GM12878 (cell line): Measurements from ENCODE around the gene SLC35C1. TPM values are rescaled to one million over a fixed set of nuclear protein-coding genes. Genes with fewer than 3 reads are reported as not detected.

ENCODE experiments used
- ATF7 ChIP-seq: fragments of 450-650 bp; IDR thresholded peaks from 2 replicates; pipeline ENCODE4 v1.6.1; 2016; ENCODE audit warnings: low read depth, mild to moderate bottlenecking
- BHLHE40 ChIP-seq, 2 experiments: fragments of 450-650 bp in 1 of 2; IDR thresholded peaks; 2 replicates each; pipeline ENCODE4 v1.6.1; 2011 to 2017; ENCODE audit warnings: low read depth in 2 of 2, borderline replicate concordance in 1 of 2, improper control_type of control experiment in 1 of 2, low read length in 1 of 2, mild to moderate bottlenecking in 1 of 2
- CEBPZ ChIP-seq: fragments of 150-350 bp; IDR thresholded peaks from 2 replicates; pipeline ENCODE4 v1.6.1; 2016; ENCODE audit warnings: low read depth, low read length
- CHD1 ChIP-seq: IDR thresholded peaks from 2 replicates; pipeline ENCODE4 v1.6.1; 2012; ENCODE audit warnings: low read depth, low read length, improper control_type of control experiment
- ELK1 ChIP-seq: IDR thresholded peaks from 2 replicates; pipeline ENCODE4 v1.6.1; 2012; ENCODE audit warnings: low read depth, low read length, improper control_type of control experiment
- NFXL1 ChIP-seq: fragments of 450-650 bp; IDR thresholded peaks from 2 replicates; pipeline ENCODE4 v1.6.1; 2017; ENCODE audit warnings: antibody characterized with exemption, mild to moderate bottlenecking, borderline replicate concordance
- RFX5 ChIP-seq: IDR thresholded peaks from 2 replicates; pipeline ENCODE4 v1.6.1; 2011; ENCODE audit warnings: low read depth, low read length, improper control_type of control experiment
- SMAD1 ChIP-seq: fragments of 450-650 bp; IDR thresholded peaks from 2 replicates; pipeline ENCODE4 v1.6.1; 2018; ENCODE audit warnings: mild to moderate bottlenecking, low read depth; ENCODE audit not compliant: partially characterized antibody
- SUPT20H ChIP-seq: IDR thresholded peaks from 2 replicates; pipeline ENCODE4 v1.6.1; 2011; ENCODE audit warnings: low read depth, mild to moderate bottlenecking, low read length, moderate library complexity, borderline replicate concordance; ENCODE audit not compliant: control insufficient read depth
- polyA plus RNA-seq, 11 experiments: library from polyadenylated mRNA; depleted of rRNA in 4 of 11; unstranded in 6 of 11; stranded (reverse) in 5 of 11; fragments of >200 nt; fragmentation: Nextera tagmentation in 4 of 11; fragmentation: Illumina TruSeq in 1 of 11; extraction: Ambion mirVana in 4 of 11; extraction: Trizol in 1 of 11; gene quantifications; 1 replicate in 1 of 11; 2 replicates in 10 of 11; pipeline versions ENCODE4 v1.2.1 to v1.2.3, GENCODE V29; 2011 to 2016; ENCODE audit warnings: inconsistent platforms in 2 of 11, missing spikeins in 2 of 11, low read depth in 1 of 11
- total RNA-seq, 4 experiments: library from RNA; depleted of rRNA in 3 of 4; stranded (reverse); fragments of >200 nt in 3 of 4; fragmentation: Illumina TruSeq in 1 of 4; extraction: Trizol in 1 of 4; gene quantifications; 2 replicates each; pipeline versions ENCODE4 v1.2.1 to v1.2.3, GENCODE V29; 2013 to 2021
- TF ChIP-seq, protein P1 (sequence below): fragments of 450-650 bp; IDR thresholded peaks from 2 replicates; pipeline ENCODE4 v1.6.1; 2017; ENCODE audit warnings: antibody characterized with exemption, mild to moderate bottlenecking, moderate library complexity
- TF ChIP-seq, protein P2 (sequence below): IDR thresholded peaks from 2 replicates; pipeline ENCODE4 v1.6.1; 2011; ENCODE audit warnings: mild to moderate bottlenecking, low read depth, low read length, moderate library complexity; ENCODE audit not compliant: insufficient replicate concordance

Gene SLC35C1
- total and polyA plus RNA-seq, 10 of the 15 experiments (the other 5 are each of a cell fraction or from before 2014, with no cell fraction given) = 0.55 to 9.7 (median 4.3) TPM

GRCh38 chr11:45843158-45843924 lies 38.4 kb downstream of the SLC35C1 start (continued):
- TF ChIP-seq, protein P1, sequence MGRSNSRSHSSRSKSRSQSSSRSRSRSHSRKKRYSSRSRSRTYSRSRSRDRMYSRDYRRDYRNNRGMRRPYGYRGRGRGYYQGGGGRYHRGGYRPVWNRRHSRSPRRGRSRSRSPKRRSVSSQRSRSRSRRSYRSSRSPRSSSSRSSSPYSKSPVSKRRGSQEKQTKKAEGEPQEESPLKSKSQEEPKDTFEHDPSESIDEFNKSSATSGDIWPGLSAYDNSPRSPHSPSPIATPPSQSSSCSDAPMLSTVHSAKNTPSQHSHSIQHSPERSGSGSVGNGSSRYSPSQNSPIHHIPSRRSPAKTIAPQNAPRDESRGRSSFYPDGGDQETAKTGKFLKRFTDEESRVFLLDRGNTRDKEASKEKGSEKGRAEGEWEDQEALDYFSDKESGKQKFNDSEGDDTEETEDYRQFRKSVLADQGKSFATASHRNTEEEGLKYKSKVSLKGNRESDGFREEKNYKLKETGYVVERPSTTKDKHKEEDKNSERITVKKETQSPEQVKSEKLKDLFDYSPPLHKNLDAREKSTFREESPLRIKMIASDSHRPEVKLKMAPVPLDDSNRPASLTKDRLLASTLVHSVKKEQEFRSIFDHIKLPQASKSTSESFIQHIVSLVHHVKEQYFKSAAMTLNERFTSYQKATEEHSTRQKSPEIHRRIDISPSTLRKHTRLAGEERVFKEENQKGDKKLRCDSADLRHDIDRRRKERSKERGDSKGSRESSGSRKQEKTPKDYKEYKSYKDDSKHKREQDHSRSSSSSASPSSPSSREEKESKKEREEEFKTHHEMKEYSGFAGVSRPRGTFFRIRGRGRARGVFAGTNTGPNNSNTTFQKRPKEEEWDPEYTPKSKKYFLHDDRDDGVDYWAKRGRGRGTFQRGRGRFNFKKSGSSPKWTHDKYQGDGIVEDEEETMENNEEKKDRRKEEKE = no peak
- peak; percentile 39 to 55; a peak in 3 of 4 replicates for TF ChIP-seq BHLHE40 (IDR thresholded peaks at IDR 0.05; ENCODE audit: borderline replicate concordance in 1 of 2, low read depth in 2 of 2, low read length in 1 of 2)
- no peak for TF ChIP-seq SMAD1
- no peak for TF ChIP-seq ELK1
- TF ChIP-seq RFX5 = 0 out of 2 replicates have a peak, but pooled peaks have one; percentile 19
- TF ChIP-seq SUPT20H = no peak
- TF ChIP-seq NFXL1 = no peak
- TF ChIP-seq, protein P2, sequence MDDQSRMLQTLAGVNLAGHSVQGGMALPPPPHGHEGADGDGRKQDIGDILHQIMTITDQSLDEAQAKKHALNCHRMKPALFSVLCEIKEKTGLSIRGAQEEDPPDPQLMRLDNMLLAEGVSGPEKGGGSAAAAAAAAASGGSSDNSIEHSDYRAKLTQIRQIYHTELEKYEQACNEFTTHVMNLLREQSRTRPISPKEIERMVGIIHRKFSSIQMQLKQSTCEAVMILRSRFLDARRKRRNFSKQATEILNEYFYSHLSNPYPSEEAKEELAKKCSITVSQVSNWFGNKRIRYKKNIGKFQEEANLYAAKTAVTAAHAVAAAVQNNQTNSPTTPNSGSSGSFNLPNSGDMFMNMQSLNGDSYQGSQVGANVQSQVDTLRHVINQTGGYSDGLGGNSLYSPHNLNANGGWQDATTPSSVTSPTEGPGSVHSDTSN = no peak
- no peak for TF ChIP-seq ATF7
- TF ChIP-seq CHD1 = no peak
- TF ChIP-seq CEBPZ = no peak
